ENCODE measurements around the gene SULF2.
A peak's percentile ranks its signal among the peaks of the same experiment; 100 is the strongest.

The SULF2 gene

GRCh38 chr20:47760686-47761481 lies 24.4 kb downstream of the SULF2 start:
- DNase-seq = no peak

- no peak for DNase-seq
Measured at GRCh38 chr20:47758517-47759450, 26.5 kb downstream of the SULF2 start.

- no peak for DNase-seq
Measured at GRCh38 chr20:47757145-47758035, 27.9 kb downstream of the SULF2 start.

DNA sequence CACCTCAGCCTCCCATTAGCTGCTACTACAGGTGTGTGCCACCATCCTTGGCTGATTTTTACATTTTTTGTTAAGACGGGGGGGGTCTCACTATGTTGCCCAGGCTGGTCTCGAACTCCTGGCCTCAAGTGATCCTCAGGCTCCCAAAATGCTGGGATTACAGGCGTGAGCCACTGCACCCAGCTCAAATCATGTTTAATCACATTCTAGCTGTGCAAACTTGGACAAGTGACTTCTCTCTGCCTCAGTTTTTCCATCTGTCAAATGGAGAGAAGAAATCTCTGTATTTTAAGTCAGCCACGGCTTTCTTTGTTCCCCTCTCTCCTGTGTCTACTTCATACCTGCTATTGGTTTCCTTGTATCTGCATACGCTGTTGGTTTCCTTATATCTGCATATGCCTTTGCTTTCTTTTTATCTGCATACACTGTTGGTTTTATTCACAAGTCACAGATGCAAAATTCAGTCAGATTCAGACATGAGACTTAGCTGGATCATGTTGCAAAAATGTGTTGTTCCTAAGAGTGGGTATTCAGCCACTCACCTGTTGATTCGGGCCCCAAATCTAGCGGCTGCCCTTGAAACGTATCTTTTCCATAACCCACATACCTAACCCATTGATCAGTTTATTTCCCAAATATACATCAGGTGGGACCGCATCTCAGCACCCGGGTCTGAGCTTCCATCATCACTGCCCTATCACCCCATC lies 30.2 kb downstream of the SULF2 start:
- DNase-seq = no peak

GRCh38 chr20:47754388-47754715 lies 30.9 kb downstream of the SULF2 start:
- DNase-seq = no peak

DNA sequence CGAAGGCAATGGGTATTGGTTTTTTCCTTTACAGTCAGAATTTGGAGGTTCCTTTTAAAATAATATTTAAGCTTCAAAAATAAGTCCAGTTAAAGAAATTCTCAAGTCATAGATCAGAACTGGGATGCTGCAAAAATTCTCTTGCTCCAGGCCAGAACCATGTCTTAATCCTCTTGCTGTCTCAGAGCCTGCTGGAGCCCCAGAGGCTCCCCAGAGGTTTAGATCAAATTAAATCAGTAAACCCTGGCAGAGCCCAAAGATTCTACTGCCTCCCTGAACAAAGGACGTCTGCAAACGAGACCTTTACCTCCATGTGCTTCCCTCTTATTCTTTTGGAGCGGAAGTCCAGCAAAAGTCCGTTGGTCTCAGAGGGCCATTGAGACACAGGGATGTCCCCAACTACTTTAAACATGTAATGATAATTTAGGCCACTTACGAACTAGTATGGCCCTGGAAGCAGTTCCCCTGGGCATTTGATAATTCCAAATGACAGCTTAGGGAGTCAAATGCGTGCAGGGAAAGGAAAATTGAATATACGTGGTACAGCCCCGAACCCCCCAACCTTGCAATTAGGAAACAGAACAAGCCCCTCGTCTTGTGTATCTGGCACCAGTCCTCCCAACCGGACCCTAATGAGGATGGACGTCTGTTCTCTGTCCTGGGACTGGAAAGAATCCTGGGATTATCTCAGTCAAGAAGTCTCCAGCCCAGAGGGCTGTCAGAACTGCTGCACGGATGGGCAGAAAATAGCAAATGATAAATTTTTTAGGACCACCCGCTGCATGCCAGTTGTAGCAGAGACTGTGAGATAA lies 31.5 kb downstream of the SULF2 start:
- no peak for DNase-seq

- no peak for DNase-seq
Measured at GRCh38 chr20:47751449-47751848, 33.8 kb downstream of the SULF2 start.

DNA sequence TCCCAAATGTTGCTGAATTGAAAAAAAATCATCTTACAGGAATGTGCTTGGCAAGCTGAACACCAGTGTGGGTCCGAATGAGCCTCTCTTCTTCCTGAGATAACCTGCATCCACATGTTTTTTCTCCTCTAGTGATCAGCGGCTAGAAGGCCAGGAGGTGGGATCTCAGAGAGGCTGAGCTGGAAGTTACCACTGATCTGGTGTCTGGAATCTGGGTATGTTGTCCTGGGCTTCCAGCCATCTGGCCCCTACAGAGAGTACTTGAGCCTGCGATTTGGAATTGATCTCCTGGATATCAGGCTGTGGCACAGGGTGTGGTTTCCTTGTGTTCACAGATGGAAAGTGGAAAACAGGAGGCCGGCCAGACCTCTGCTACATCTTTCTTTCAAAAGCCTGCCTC lies 35.9 kb downstream of the SULF2 start:
- no peak for DNase-seq

GRCh38 chr20:47748823-47749222 lies 36.5 kb downstream of the SULF2 start:
- DNase-seq = no peak

- no peak for DNase-seq
Measured at GRCh38 chr20:47748069-47748468, 37.2 kb downstream of the SULF2 start.

DNA sequence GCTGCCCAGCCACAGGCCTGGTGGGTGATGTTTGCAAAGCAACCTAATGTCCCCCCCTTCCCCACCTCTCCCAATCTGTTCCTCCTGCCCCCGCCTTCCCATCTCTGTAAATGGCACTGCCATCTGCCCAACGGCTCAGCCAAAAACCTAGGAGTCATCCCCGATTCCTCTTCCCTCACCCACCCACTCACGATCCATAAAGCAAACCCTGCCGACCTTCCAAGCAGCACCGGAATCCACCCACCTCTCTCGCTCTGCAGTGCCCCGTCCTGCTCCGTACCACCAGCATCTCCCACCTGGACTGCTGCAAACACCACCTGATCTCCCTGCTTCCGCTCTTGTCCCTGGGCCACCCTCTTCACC lies 37.6 kb downstream of the SULF2 start:
- no peak for DNase-seq

GRCh38 chr20:47744803-47745202 lies 40.5 kb downstream of the SULF2 start:
- DNase-seq = no peak

- DNase-seq = no peak
Measured at GRCh38 chr20:47743671-47744070, 41.6 kb downstream of the SULF2 start.

- DNase-seq = no peak
Measured at GRCh38 chr20:47741669-47742608, 43.3 kb downstream of the SULF2 start.

- peak; percentile 43 for DNase-seq
Measured at GRCh38 chr20:47740862-47741184, 44.5 kb downstream of the SULF2 start.

DNA sequence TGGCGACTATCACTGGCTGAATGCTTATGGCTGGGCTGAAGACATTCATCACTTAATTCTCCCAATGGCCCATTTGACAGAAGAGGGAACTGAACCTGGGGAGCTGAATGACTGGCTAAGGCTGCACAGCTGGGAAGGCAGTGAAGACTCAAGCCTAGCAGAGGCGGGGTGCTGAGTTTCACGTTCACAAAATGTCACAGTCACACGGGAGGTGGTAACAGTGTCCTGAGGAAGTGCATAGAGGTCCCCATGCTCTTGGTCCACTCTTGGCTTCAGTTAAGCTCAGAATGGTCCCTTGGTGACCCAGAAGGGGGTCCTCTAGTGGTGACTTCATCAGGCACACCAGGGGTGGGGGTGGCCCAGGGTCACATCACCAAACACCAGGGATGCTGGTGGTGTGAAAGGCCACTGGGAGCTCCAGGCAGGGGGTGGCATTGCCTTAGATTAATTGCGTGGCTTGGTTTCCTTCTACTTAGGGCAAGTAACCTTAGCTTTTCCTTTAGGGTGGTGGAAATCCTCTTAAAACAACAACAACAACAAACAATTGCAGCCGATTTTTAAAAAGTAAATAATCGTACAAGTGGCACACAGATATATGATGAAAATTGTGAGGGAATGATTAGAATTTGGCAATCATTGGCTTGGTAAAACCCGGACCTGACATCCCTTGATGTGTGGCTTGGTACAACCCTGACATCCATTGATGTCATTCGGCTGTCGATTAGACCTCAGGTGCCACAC lies 45.0 kb downstream of the SULF2 start:
- no peak for DNase-seq

GRCh38 chr20:47737923-47738322 lies 47.4 kb downstream of the SULF2 start:
- DNase-seq = no peak

DNA sequence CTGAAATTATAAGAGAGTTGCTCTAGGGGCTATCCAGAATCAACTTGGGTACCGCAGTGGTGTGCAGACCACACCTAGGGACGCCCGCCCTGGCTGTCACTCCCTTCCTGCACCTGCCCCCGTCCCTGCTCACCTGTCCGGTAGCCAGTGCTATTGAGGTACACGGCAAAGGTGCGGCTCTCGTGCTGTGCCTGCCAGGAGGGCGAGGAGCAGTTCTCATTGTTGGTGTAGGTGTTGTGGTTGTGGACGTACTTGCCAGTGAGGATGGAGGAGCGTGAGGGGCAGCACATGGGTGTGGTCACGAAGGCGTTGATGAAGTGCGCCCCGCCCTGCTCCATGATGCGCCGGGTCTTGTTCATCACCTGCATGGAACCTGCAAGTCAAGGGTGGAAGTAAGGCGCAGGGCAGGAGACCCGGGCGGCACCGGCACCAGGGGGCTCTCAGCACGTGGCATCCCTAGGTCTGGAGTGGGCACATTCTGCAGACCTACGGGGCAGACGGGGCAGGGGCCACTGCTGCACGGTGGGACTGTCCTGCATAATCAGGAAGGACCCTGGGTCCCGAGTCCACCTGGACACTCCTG lies 48.6 kb downstream of the SULF2 start:
- DNase-seq = no peak
